DOHH2 (cell line): ENCODE data around the gene METTL27.

Experiments
- H3F3A ChIP-seq: fragments of 200-600 bp; sonication (generic), shearing (Covaris generic); 2 replicates; pipeline ENCODE4 v1.6.0; 2016; ENCODE audit warnings: antibody characterized with exemption, mild to moderate bottlenecking; ENCODE audit not compliant: control insufficient read depth, insufficient read depth
- H3K27ac ChIP-seq: fragments of 200-600 bp; sonication (generic); 2 replicates; pipeline ENCODE4 v1.5.1; 2014; ENCODE audit warnings: low read depth, mild to moderate bottlenecking, low read length, moderate library complexity
- H3K27me3 ChIP-seq: fragments of 200-600 bp; sonication (generic); 2 replicates; pipeline ENCODE4 v1.6.1; 2014; ENCODE audit warnings: mild to moderate bottlenecking, low read length, mixed read lengths; ENCODE audit not compliant: control insufficient read depth
- H3K36me3 ChIP-seq: fragments of 200-600 bp; sonication (generic); 2 replicates; pipeline ENCODE4 v1.6.1; 2014; ENCODE audit warnings: mild to moderate bottlenecking, low read length, moderate library complexity, mixed read lengths; ENCODE audit not compliant: control insufficient read depth
- H3K4me1 ChIP-seq: fragments of 200-600 bp; sonication (generic); 2 replicates; pipeline ENCODE4 v1.6.1; 2014; ENCODE audit warnings: mild to moderate bottlenecking, low read length, mixed read lengths; ENCODE audit not compliant: control insufficient read depth
- H3K4me2 ChIP-seq: fragments of 200-600 bp; sonication (generic); 2 replicates; pipeline ENCODE4 v1.6.0; 2014; ENCODE audit warnings: mild to moderate bottlenecking, low read length, moderate library complexity
- H3K4me3 ChIP-seq: fragments of 200-600 bp; sonication (generic); 2 replicates; pipeline ENCODE4 v1.5.1; 2014; ENCODE audit warnings: mild to moderate bottlenecking, low read length, mixed read lengths
- H3K79me2 ChIP-seq: fragments of 200-600 bp; sonication (generic); 2 replicates; pipeline ENCODE4 v1.6.1; 2014; ENCODE audit warnings: mild to moderate bottlenecking, low read length, mixed read lengths; ENCODE audit not compliant: control insufficient read depth
- H3K9me2 ChIP-seq: fragments of 200-600 bp; sonication (generic); replicated peaks from 2 replicates; pipeline ENCODE4 v1.6.1; 2014; ENCODE audit warnings: mild to moderate bottlenecking, low read length, mixed read lengths; ENCODE audit not compliant: control insufficient read depth
- H3K9me3 ChIP-seq: fragments of 200-600 bp; sonication (generic); 2 replicates; pipeline ENCODE4 v1.6.1; 2014; ENCODE audit warnings: antibody characterized with exemption, low read length, mixed read lengths; ENCODE audit not compliant: control insufficient read depth, insufficient read depth
- H4K20me1 ChIP-seq: fragments of 200-600 bp; sonication (generic); 2 replicates; pipeline ENCODE4 v1.6.0; 2014; ENCODE audit warnings: low read depth, mild to moderate bottlenecking, antibody characterized with exemption, low read length, moderate library complexity; ENCODE audit not compliant: control insufficient read depth, insufficient read depth
- CTCF ChIP-seq: fragments of 200-600 bp; sonication (generic); IDR thresholded peaks from one replicate; pipeline ENCODE4 v1.5.1; 2014; ENCODE audit warnings: antibody characterized with exemption, mild to moderate bottlenecking, low read depth, low read length; ENCODE audit not compliant: poor library complexity, severe bottlenecking
- EZH2phosphoT487 ChIP-seq: fragments of 200-600 bp; sonication (generic); IDR thresholded peaks from 2 replicates; pipeline ENCODE4 v1.6.1; 2017; ENCODE audit warnings: borderline replicate concordance, mild to moderate bottlenecking, antibody characterized with exemption, low read length, moderate library complexity, mixed read lengths

METTL27 gene

GRCh38 chr7:73870041-73870492 lies 27.8 kb upstream of the METTL27 start:
- Histone ChIP-seq H3K27ac (no peak overlapping the region), H4K20me1 (no peaks in the 10 kb centered on the region)
- no peak for TF ChIP-seq EZH2phosphoT487
- no peak for TF ChIP-seq CTCF

GRCh38 chr7:73869011-73869798 lies 26.9 kb upstream of the METTL27 start:
- H3K36me3 ChIP-seq = no peaks in the 10 kb centered on the region
- H3K4me1 ChIP-seq = no peaks in the 10 kb centered on the region

More at GRCh38 chr7:73870041-73870492, 27.8 kb upstream of the METTL27 start:
- no peak overlapping the region for H3K4me2 ChIP-seq
- H3K79me2 ChIP-seq = no peaks in the 10 kb centered on the region
- H3K9me3 ChIP-seq = no peaks in the 10 kb centered on the region
- no peaks in the 10 kb centered on the region for H3F3A ChIP-seq
- H3K27me3 ChIP-seq = no peaks in the 10 kb centered on the region
- no peaks in the 10 kb centered on the region for H3K36me3 ChIP-seq
- H3K4me1 ChIP-seq = no peaks in the 10 kb centered on the region
- H3K4me3 ChIP-seq = no peak overlapping the region
- no peaks in the 10 kb centered on the region for H3K9me2 ChIP-seq

DNA sequence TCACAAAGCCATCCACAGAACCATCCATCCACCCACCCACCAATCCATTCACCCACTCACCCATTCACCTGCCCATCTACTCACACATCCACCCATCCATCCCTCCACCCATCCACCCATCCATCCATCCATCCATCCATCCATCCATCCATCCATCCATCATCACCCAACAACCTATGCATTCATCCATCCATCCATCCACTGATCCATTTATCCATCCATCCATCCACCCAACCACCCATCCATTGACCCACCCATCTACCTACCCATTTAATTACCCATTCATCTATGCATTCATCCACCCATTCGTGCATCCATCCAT lies 24.1 kb upstream of the METTL27 start:
- H3K9me3 ChIP-seq = no peaks in the 10 kb centered on the region
- no peaks in the 10 kb centered on the region for H3K27me3 ChIP-seq
- H3K4me2 ChIP-seq = no peak overlapping the region
- H3K9me2 ChIP-seq = no peaks in the 10 kb centered on the region
- no peaks in the 10 kb centered on the region for H3K79me2 ChIP-seq
- H3F3A ChIP-seq = no peaks in the 10 kb centered on the region
- H3K4me3 ChIP-seq = no peak overlapping the region
- H3K4me1 ChIP-seq = no peaks in the 10 kb centered on the region
- H3K36me3 ChIP-seq = no peaks in the 10 kb centered on the region
- no peak overlapping the region for H3K27ac ChIP-seq
- TF ChIP-seq EZH2phosphoT487 (no peak), CTCF (no peak)
- H4K20me1 ChIP-seq = no peaks in the 10 kb centered on the region

More at GRCh38 chr7:73869011-73869798, 26.9 kb upstream of the METTL27 start:
- no peaks in the 10 kb centered on the region for H3K9me2 ChIP-seq
- H3F3A ChIP-seq = no peaks in the 10 kb centered on the region
- H3K27ac ChIP-seq = no peak overlapping the region
- H3K4me3 ChIP-seq = no peak overlapping the region
- TF ChIP-seq EZH2phosphoT487 = no peak
- TF ChIP-seq CTCF = no peak
- H3K9me3 ChIP-seq = no peaks in the 10 kb centered on the region
- no peaks in the 10 kb centered on the region for H4K20me1 ChIP-seq
- H3K27me3 ChIP-seq = no peaks in the 10 kb centered on the region
- no peaks in the 10 kb centered on the region for H3K79me2 ChIP-seq
- H3K4me2 ChIP-seq = no peak overlapping the region
